ENCODE data around the gene KRTAP10-7. TPM values are rescaled to one million over a fixed set of nuclear protein-coding genes. Genes with fewer than 3 reads are reported as not detected.
"Not testable (repeated sequence)": the region's sequence is repeated elsewhere in the genome, so short reads cannot be mapped to it uniquely, and the experiment has no call there.

KRTAP10-7 gene
- total RNA-seq, 3 donors from 2014 or later (not counting 1 experiment from before 2014, with no cell fraction given) = not detected

DNA sequence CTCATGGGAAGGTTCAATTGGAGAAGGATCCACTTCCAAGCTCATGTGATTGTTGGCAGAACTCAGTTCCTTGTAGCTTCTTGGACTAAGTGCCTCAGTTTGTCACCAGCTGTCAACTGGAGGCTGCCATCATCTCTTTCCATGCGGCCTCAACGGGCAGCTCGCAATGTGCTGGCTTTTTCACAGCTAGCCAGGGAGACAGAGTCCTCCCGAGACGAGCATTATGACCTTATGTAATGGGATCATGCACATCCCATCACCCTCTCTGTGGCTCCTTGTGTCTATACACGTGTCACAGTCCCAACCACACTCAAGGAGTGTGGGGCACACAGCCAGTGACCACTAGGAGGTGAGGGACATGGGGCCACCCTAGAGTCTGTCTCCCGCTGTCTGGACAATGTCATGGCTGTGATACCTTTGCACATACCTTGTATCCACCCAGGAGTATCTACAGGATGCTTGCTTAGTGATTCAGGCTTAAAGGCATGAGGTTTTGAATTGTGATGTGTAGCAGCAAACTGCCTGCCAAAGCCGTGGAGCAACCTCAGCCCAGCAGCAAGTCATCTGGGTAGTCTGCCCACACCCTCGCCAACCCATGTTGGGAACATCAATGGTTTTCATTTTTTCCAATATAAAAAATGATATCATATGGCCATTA is 4.2 kb upstream of the KRTAP10-7 start:
- Histone ChIP-seq H3K4me3 (ENCODE audit: low read length) (no peak overlapping the region), H3K27ac (ENCODE audit: low read length) (no peak overlapping the region), H3K4me1 (ENCODE audit: control insufficient read depth, insufficient read depth, low read length) (no peaks in the 10 kb centered on the region), H3K36me3 (ENCODE audit: control insufficient read depth, insufficient read depth, low read length) (no peaks in the 10 kb centered on the region), H3K27me3 (ENCODE audit: control insufficient read depth, insufficient read depth, low read length) (no peaks in the 10 kb centered on the region), H3K9me3 (ENCODE audit: control insufficient read depth, insufficient read depth, low read length) (no peaks in the 10 kb centered on the region)
- Mint-ChIP-seq H3K36me3 (no peaks in the 10 kb centered on the region), H3K27me3 (ENCODE audit: low read depth in 2 of 2) (peaks cover 13 to 17% of the 10 kb centered on the region in 2 donors), H3K4me3 (no peak overlapping the region), H3K9me3 (peaks cover 2 to 3% of the 10 kb centered on the region in 2 donors), H3K27ac (no peak overlapping the region), H3K4me1 (peaks cover 0 to 5% of the 10 kb centered on the region in 2 donors)
- ATAC-seq (no peak), DNase-seq (no peak)
- TF ChIP-seq, protein P1, sequence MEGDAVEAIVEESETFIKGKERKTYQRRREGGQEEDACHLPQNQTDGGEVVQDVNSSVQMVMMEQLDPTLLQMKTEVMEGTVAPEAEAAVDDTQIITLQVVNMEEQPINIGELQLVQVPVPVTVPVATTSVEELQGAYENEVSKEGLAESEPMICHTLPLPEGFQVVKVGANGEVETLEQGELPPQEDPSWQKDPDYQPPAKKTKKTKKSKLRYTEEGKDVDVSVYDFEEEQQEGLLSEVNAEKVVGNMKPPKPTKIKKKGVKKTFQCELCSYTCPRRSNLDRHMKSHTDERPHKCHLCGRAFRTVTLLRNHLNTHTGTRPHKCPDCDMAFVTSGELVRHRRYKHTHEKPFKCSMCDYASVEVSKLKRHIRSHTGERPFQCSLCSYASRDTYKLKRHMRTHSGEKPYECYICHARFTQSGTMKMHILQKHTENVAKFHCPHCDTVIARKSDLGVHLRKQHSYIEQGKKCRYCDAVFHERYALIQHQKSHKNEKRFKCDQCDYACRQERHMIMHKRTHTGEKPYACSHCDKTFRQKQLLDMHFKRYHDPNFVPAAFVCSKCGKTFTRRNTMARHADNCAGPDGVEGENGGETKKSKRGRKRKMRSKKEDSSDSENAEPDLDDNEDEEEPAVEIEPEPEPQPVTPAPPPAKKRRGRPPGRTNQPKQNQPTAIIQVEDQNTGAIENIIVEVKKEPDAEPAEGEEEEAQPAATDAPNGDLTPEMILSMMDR (IDR thresholded peaks at IDR 0.05) = no peak
- WGBS (ENCODE audit: insufficient coverage) = 88% methylated on average over 9 of the region's 9 CpGs
- intact Hi-C loops (cut with micrococcal nuclease) = no loop called here

DNA sequence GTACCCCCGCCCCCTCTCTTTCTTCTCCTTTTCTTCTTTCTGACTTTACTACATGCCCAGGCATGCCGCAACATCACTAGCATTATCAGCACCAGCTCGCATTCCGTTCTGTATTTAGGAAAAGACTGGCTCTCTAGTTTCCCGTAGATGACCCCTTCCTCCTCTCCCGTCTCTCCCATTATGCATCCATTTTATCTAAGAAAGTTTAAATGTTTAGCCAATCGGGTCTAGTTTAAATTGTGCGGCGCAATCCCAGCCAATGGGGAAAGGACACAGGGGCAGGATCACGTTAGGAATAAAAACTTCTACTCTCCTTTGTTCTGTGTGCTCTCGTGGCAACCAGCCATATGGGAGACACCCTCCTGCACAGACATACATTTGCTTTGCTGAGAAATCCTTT is 2.3 kb upstream of the KRTAP10-7 start:
- no peak overlapping the region for H3K4me3 Mint-ChIP-seq
- H3K27me3 Mint-ChIP-seq (ENCODE audit: low read depth in 2 of 2) = peaks cover 7 to 16% of the 10 kb centered on the region in 2 donors
- H3K4me1 ChIP-seq (ENCODE audit: control insufficient read depth, insufficient read depth, low read length) = no peaks in the 10 kb centered on the region
- intact Hi-C loops (cut with micrococcal nuclease) = no loop called here
- H3K4me3 ChIP-seq (ENCODE audit: low read length) = no peak overlapping the region
- TF ChIP-seq, protein P1 (IDR thresholded peaks at IDR 0.05) = no peak
- WGBS (ENCODE audit: insufficient coverage) = 88% methylated on average over 11 of the region's 11 CpGs
- H3K9me3 ChIP-seq (ENCODE audit: control insufficient read depth, insufficient read depth, low read length) = no peaks in the 10 kb centered on the region
- ATAC-seq = no peak
- no peaks in the 10 kb centered on the region for H3K4me1 Mint-ChIP-seq
- peaks cover 2 to 3% of the 10 kb centered on the region in 2 donors for H3K9me3 Mint-ChIP-seq
- no peak overlapping the region for H3K27ac ChIP-seq (ENCODE audit: low read length)
- DNase-seq = no peak
- H3K27me3 ChIP-seq (ENCODE audit: control insufficient read depth, insufficient read depth, low read length) = no peaks in the 10 kb centered on the region
- no peak overlapping the region for H3K27ac Mint-ChIP-seq
- H3K36me3 ChIP-seq (ENCODE audit: control insufficient read depth, insufficient read depth, low read length) = no peaks in the 10 kb centered on the region
- H3K36me3 Mint-ChIP-seq = no peaks in the 10 kb centered on the region

DNA sequence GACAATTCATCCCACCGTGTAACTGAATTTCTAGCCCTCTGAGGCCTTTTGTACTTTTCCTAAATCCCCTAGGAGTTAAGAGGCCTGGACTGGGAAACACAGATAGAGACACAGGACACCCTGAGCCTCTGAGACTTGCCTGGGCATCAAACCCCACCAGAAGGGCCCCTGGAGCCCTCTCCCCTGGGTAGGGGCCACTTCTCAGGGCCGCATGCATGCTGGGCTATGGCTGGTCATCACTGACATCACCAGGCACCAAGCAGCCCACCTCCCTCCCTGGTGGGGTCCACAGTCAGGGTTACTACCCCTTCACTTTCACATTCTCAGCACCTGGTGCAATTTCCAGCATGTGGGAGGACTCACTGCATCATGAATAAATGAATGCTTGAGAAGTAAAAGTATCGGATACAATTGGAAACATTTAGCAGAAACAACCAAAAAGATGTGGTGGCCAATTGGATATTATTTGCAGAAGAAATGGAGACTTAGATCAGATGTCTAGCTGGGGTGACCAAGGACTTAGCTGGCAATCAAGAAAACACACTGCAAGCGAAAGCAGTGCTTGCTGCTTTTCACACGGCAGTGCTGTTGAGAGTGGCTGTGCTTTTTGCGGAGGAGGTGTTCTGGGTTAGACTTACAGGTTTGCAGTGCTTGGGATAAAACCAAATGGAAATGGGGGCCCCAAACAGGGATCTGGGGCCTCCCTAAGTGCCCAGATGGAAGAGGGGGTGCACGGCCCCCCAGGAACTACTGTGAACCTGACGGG is 950 bp upstream of the KRTAP10-7 start:
- DNase-seq = no peak
- no peaks in the 10 kb centered on the region for H3K9me3 ChIP-seq (ENCODE audit: control insufficient read depth, insufficient read depth, low read length)
- H3K27me3 Mint-ChIP-seq (ENCODE audit: low read depth in 2 of 2) = peaks cover 11 to 13% of the 10 kb centered on the region in 2 donors
- H3K4me1 Mint-ChIP-seq = no peaks in the 10 kb centered on the region
- TF ChIP-seq, protein P1 (IDR thresholded peaks at IDR 0.05) = no peak
- H3K9me3 Mint-ChIP-seq = peaks cover 2 to 3% of the 10 kb centered on the region in 2 donors
- H3K27ac Mint-ChIP-seq = no peak overlapping the region
- ATAC-seq = no peak
- H3K36me3 Mint-ChIP-seq = no peaks in the 10 kb centered on the region
- H3K4me1 ChIP-seq (ENCODE audit: control insufficient read depth, insufficient read depth, low read length) = no peaks in the 10 kb centered on the region
- no peak overlapping the region for H3K27ac ChIP-seq (ENCODE audit: low read length)
- WGBS (ENCODE audit: insufficient coverage) = 83% methylated on average over 8 of the region's 8 CpGs
- H3K36me3 ChIP-seq (ENCODE audit: control insufficient read depth, insufficient read depth, low read length) = no peaks in the 10 kb centered on the region
- H3K27me3 ChIP-seq (ENCODE audit: control insufficient read depth, insufficient read depth, low read length) = no peaks in the 10 kb centered on the region
- H3K4me3 Mint-ChIP-seq = no peak overlapping the region
- intact Hi-C loops (cut with micrococcal nuclease) = no loop called here
- no peak overlapping the region for H3K4me3 ChIP-seq (ENCODE audit: low read length)

DNA sequence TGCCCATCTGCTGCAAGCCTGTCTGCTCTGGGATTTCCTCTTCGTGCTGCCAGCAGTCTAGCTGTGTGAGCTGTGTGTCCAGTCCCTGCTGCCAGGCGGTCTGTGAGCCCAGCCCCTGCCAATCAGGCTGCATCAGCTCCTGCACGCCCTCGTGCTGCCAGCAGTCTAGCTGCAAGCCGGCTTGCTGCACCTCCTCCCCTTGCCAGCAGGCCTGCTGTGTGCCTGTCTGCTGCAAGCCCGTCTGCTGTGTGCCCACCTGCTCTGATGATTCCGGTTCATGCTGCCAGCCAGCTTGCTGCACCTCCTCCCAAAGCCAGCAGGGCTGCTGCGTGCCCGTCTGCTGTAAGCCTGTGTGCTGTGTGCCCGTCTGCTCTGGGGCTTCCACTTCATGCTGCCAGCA is 694 bp downstream of the KRTAP10-7 start:
- 87% methylated on average over 10 of the region's 10 CpGs for WGBS (ENCODE audit: insufficient coverage)
- H3K27me3 ChIP-seq (ENCODE audit: control insufficient read depth, insufficient read depth, low read length); intact Hi-C loops (cut with micrococcal nuclease); H3K27ac ChIP-seq (ENCODE audit: low read length); H3K9me3 ChIP-seq (ENCODE audit: control insufficient read depth, insufficient read depth, low read length); H3K4me1 Mint-ChIP-seq; H3K4me1 ChIP-seq (ENCODE audit: control insufficient read depth, insufficient read depth, low read length); H3K4me3 Mint-ChIP-seq; H3K9me3 Mint-ChIP-seq; H3K36me3 Mint-ChIP-seq; DNase-seq; H3K4me3 ChIP-seq (ENCODE audit: low read length); H3K27ac Mint-ChIP-seq; H3K36me3 ChIP-seq (ENCODE audit: control insufficient read depth, insufficient read depth, low read length); ATAC-seq: not testable (repeated sequence)
- peaks cover 17 to 27% of the 10 kb centered on the region in 2 donors for H3K27me3 Mint-ChIP-seq (ENCODE audit: low read depth in 2 of 2)

Data from natural killer cell (primary cell).